MCF 10A (cell line): ENCODE data around the gene GTPBP3. TPM values are rescaled to one million over a fixed set of nuclear protein-coding genes. Genes with fewer than 3 reads are reported as not detected.

Experiments used
- BruUV-seq: library from RNA; stranded (reverse); fragments of 400-500 nt; replicated peaks from 2 replicates; lab custom pipeline; 2021; lab: Mats Ljungman, UMichigan
- CTCF ChIA-PET: fragments of 300-600 bp; sonication (Branson Sonifier 250); formaldehyde crosslinking; extraction: SDS; loops from one replicate; lab custom pipeline; 2021; ENCODE audit warnings: antibody characterized with exemption, inconsistent platforms; lab: Yijun Ruan, JAX
- POLR2A ChIA-PET: fragments of 300-600, 350-650 bp; sonication (Branson Sonifier 250); formaldehyde crosslinking; extraction: SDS; loops from one replicate; lab custom pipeline; 2020; ENCODE audit warnings: antibody characterized with exemption, inconsistent platforms; lab: Yijun Ruan, JAX
- DNase-seq: peaks from one replicate; pipeline ENCODE4 v3.0.0-alpha.2; 2018; ENCODE audit not compliant: unreplicated experiment
- H3K27ac Mint-ChIP-seq: one replicate; pipeline ENCODE4 v1.8.0; 2022; ENCODE audit warnings: mild to moderate bottlenecking, low read depth, mixed read lengths; ENCODE audit not compliant: unreplicated experiment
- H3K27me3 Mint-ChIP-seq: one replicate; pipeline ENCODE4 v1.8.0; 2022; ENCODE audit warnings: mixed read lengths; ENCODE audit not compliant: insufficient read depth, unreplicated experiment
- H3K36me3 Mint-ChIP-seq: one replicate; pipeline ENCODE4 v1.8.0; 2022; ENCODE audit warnings: mild to moderate bottlenecking, moderate library complexity, mixed read lengths; ENCODE audit not compliant: insufficient read depth, unreplicated experiment
- H3K4me1 Mint-ChIP-seq: one replicate; pipeline ENCODE4 v1.8.0; 2022; ENCODE audit warnings: mixed read lengths; ENCODE audit not compliant: insufficient read depth, unreplicated experiment
- H3K4me3 Mint-ChIP-seq: one replicate; pipeline ENCODE4 v1.8.0; 2022; ENCODE audit warnings: mild to moderate bottlenecking, moderate library complexity, mixed read lengths; ENCODE audit not compliant: unreplicated experiment
- H3K9me3 Mint-ChIP-seq: one replicate; pipeline ENCODE4 v1.8.0; 2022; ENCODE audit warnings: mixed read lengths; ENCODE audit not compliant: unreplicated experiment
- intact Hi-C: fragments of 100-400 bp; cut with micrococcal nuclease; formaldehyde crosslinking; loops from 2 replicates; pipeline ENCODE4 v1.14.1; 2022
- total RNA-seq: library from RNA; stranded (reverse); gene quantifications from 2 replicates; pipeline ENCODE4 v1.2.3, GENCODE V29; 2022
- TF ChIP-seq, protein P1 (sequence below): fragments of 200-600 bp; IDR thresholded peaks from one replicate; pipeline ENCODE4 v1.8.0; 2022; ENCODE audit warnings: antibody characterized with exemption, mild to moderate bottlenecking; ENCODE audit not compliant: unreplicated experiment

GTPBP3 gene
- total RNA-seq, 1 experiment from 2014 or later = 27.9 TPM

DNA sequence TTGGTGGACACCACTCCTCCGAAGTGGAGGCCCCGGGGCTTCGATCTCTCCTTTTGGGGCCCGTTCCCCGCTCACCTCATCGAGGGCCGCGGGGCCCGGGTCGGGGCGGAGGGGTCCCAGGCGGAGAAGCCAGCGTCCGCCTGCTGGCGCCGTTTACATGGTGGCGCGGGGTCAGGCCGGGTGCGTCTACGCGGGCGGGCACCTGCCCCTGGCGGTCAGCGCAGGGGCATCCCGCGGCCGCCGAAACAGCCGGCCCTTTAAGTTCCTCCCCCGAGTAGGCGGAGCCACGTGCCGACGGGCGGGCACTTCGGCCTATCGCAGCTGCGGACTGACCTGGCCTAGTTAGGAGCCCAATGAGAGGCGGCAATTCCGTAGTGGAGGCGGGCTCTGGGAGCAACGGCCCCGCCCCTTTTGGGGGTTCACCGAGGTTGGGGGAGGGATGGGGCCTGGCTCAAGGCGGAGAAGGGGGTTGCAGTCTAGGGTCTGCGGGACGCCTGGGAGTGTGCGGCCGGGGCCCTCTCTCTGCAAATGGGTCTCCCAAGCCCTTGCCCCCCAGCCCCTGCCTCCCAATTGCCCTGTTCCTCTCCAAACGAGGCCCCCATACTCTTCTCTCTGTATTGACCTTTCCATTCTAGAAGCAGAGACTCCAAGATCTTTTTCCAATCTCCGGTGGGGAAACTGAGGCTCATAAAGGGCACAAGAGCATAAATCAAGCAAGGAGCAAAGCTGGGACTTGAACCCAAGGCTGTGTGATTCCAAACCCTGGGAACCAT, 34.0 kb upstream of the GTPBP3 start, which contains the start of gene ABHD8:
Gene ABHD8, minus strand, starts transcription at position 259 of the 773 bp plus-strand sequence. CDS start 1,809 bp downstream, outside the sequence.
- ChIA-PET POLR2A (interaction anchor here (0.6 to 10.5 kb wide), 6 partner anchors 8 to 43 kb away, joined by 3 to 152 read pairs (median 4); partner anchors contain the start of genes ANO8 and GTPBP3), CTCF (interaction anchor here (0.5 to 1.0 kb wide), 5 partner anchors 44 to 784 kb away, joined by 3 to 6 read pairs (median 4); partner anchors contain the start of gene CCDC194)
- H3K4me1 Mint-ChIP-seq = peaks cover 21% of the 10 kb centered on the region
- TF ChIP-seq, protein P1, sequence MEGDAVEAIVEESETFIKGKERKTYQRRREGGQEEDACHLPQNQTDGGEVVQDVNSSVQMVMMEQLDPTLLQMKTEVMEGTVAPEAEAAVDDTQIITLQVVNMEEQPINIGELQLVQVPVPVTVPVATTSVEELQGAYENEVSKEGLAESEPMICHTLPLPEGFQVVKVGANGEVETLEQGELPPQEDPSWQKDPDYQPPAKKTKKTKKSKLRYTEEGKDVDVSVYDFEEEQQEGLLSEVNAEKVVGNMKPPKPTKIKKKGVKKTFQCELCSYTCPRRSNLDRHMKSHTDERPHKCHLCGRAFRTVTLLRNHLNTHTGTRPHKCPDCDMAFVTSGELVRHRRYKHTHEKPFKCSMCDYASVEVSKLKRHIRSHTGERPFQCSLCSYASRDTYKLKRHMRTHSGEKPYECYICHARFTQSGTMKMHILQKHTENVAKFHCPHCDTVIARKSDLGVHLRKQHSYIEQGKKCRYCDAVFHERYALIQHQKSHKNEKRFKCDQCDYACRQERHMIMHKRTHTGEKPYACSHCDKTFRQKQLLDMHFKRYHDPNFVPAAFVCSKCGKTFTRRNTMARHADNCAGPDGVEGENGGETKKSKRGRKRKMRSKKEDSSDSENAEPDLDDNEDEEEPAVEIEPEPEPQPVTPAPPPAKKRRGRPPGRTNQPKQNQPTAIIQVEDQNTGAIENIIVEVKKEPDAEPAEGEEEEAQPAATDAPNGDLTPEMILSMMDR = peak; percentile 49
- H3K36me3 Mint-ChIP-seq = peaks cover 14% of the 10 kb centered on the region
- H3K4me3 Mint-ChIP-seq = peak within 1 kb of the TSS; percentile 65
- intact Hi-C loops = no loop called here
- no peaks in the 10 kb centered on the region for H3K27me3 Mint-ChIP-seq
- DNase-seq = peak; percentile 96
- no peaks in the 10 kb centered on the region for H3K9me3 Mint-ChIP-seq
- no TSS peak for BruUV-seq
- no peak within 1 kb of the TSS for H3K27ac Mint-ChIP-seq

DNA sequence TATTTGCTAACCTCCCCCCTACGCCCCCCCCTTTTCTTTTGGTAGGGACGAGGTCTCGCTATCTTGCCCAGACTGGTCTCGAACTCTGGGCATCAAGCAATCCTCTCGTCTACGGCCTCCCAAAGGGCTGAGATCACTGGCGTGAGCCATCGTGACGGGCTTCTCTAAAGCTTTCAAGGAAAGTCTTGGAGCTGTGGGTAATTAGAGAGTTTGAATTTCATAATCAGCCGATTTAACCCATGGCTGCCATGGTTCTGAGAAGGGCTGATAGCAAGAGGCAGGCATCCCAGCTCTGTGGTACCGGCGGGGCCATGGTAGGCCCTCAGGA, 33.4 kb upstream of the GTPBP3 start:
- ChIA-PET CTCF (interaction anchor here (0.5 to 2.0 kb wide), 6 partner anchors 11 to 784 kb away, joined by 3 to 9 read pairs (median 4); partner anchors contain the start of gene CCDC194), POLR2A (interaction anchor here (0.6 to 10.5 kb wide), 4 partner anchors 8 to 30 kb away, joined by 3 to 152 read pairs (median 8); partner anchors contain the start of genes ANO8 and GTPBP3)
- H3K36me3 Mint-ChIP-seq = peaks cover 14% of the 10 kb centered on the region
- peak overlapping the region; percentile 65 for H3K4me3 Mint-ChIP-seq
- no peaks in the 10 kb centered on the region for H3K9me3 Mint-ChIP-seq
- no peaks in the 10 kb centered on the region for H3K27me3 Mint-ChIP-seq
- no peak overlapping the region for H3K27ac Mint-ChIP-seq
- H3K4me1 Mint-ChIP-seq = peaks cover 21% of the 10 kb centered on the region
- peak; percentile 53 for DNase-seq
- BruUV-seq = no TSS peak
- TF ChIP-seq, protein P1 = no peak
- intact Hi-C loops = no loop called here

- Mint-ChIP-seq H3K27me3 (no peaks in the 10 kb centered on the region), H3K4me3 (peak overlapping the region; percentile 78)
- intact Hi-C loops = loop anchor here (1.0 kb wide), 2 partner anchors 8 to 30 kb away; partner anchors contain the start of gene ANO8
Measured at GRCh38 chr19:17304386-17305215, 32.8 kb upstream of the GTPBP3 start.

More at GRCh38 chr19:17304386-17305215, 32.8 kb upstream of the GTPBP3 start:
- Mint-ChIP-seq H3K36me3 (peaks cover 14% of the 10 kb centered on the region), H3K27ac (peak overlapping the region; percentile 55), H3K9me3 (no peaks in the 10 kb centered on the region), H3K4me1 (peaks cover 25% of the 10 kb centered on the region)
- ChIA-PET CTCF (interaction anchor here (0.6 to 2.0 kb wide), 14 partner anchors 8 to 1044 kb away, joined by 3 to 13 read pairs (median 4); partner anchors contain the start of gene CCDC194), POLR2A (interaction anchor here (0.6 to 10.5 kb wide), 14 partner anchors 8 to 888 kb away, joined by 3 to 152 read pairs (median 4); partner anchors contain the start of genes ANO8, GTPBP3, MPV17L2 and MVB12A)
- BruUV-seq = no TSS peak
- peak; percentile 61 for DNase-seq
- TF ChIP-seq, protein P1 = no peak
